Measurements from ENCODE around the gene COL17A1.

COL17A1 gene

GRCh38 chr10:104034401-104035193 is 51.1 kb downstream of the COL17A1 start:
- no peak for DNase-seq (ENCODE audit: extremely low read depth in 1 of 2, low read depth in 1 of 2)

GRCh38 chr10:104033966-104034365 is 51.7 kb downstream of the COL17A1 start:
- no peak for DNase-seq (ENCODE audit: extremely low read depth in 1 of 2, low read depth in 1 of 2)

GRCh38 chr10:104033401-104033930 is 52.2 kb downstream of the COL17A1 start:
- no peak for DNase-seq (ENCODE audit: extremely low read depth in 1 of 2, low read depth in 1 of 2)

- no peak for DNase-seq (ENCODE audit: extremely low read depth in 1 of 2, low read depth in 1 of 2)
Measured at GRCh38 chr10:104032144-104032775, 53.4 kb downstream of the COL17A1 start.

GRCh38 chr10:104031631-104032030 is 54.0 kb downstream of the COL17A1 start:
- DNase-seq (ENCODE audit: extremely low read depth in 1 of 2, low read depth in 1 of 2), result no peak

- DNase-seq (ENCODE audit: extremely low read depth in 1 of 2, low read depth in 1 of 2), result no peak
Measured at GRCh38 chr10:104029521-104029860, 56.2 kb downstream of the COL17A1 start.

- DNase-seq (ENCODE audit: extremely low read depth in 1 of 2, low read depth in 1 of 2), result no peak
Measured at GRCh38 chr10:104028823-104029520, 56.7 kb downstream of the COL17A1 start.

GRCh38 chr10:104028146-104028545 is 57.5 kb downstream of the COL17A1 start:
- DNase-seq (ENCODE audit: extremely low read depth in 1 of 2, low read depth in 1 of 2), result no peak

GRCh38 chr10:104026762-104027161 is 58.9 kb downstream of the COL17A1 start:
- DNase-seq (ENCODE audit: extremely low read depth in 1 of 2, low read depth in 1 of 2), result no peak

- DNase-seq (ENCODE audit: extremely low read depth in 1 of 2, low read depth in 1 of 2), result no peak
Measured at GRCh38 chr10:104025524-104025923, 60.2 kb downstream of the COL17A1 start.

GRCh38 chr10:104022026-104022425 is 63.7 kb downstream of the COL17A1 start:
- DNase-seq (ENCODE audit: extremely low read depth in 1 of 2, low read depth in 1 of 2), result no peak

- DNase-seq (ENCODE audit: extremely low read depth in 1 of 2, low read depth in 1 of 2), result no peak
Measured at GRCh38 chr10:104021246-104021645, 64.4 kb downstream of the COL17A1 start.

- no peak for DNase-seq (ENCODE audit: extremely low read depth in 1 of 2, low read depth in 1 of 2)
Measured at GRCh38 chr10:104020020-104020419, 65.7 kb downstream of the COL17A1 start.

- DNase-seq (ENCODE audit: extremely low read depth in 1 of 2, low read depth in 1 of 2), result no peak
Measured at GRCh38 chr10:104018471-104018870, 67.2 kb downstream of the COL17A1 start.

GRCh38 chr10:104016661-104017060 is 69.0 kb downstream of the COL17A1 start:
- DNase-seq (ENCODE audit: extremely low read depth in 1 of 2, low read depth in 1 of 2), result no peak

GRCh38 chr10:104014176-104014575 is 71.5 kb downstream of the COL17A1 start:
- DNase-seq (ENCODE audit: extremely low read depth in 1 of 2, low read depth in 1 of 2), result no peak

GRCh38 chr10:104013489-104013888 is 72.2 kb downstream of the COL17A1 start:
- DNase-seq (ENCODE audit: extremely low read depth in 1 of 2, low read depth in 1 of 2), result no peak

- no peak for DNase-seq (ENCODE audit: extremely low read depth in 1 of 2, low read depth in 1 of 2)
Measured at GRCh38 chr10:104011904-104012303, 73.8 kb downstream of the COL17A1 start.

GRCh38 chr10:104005172-104005863 is 80.4 kb downstream of the COL17A1 start:
- DNase-seq (ENCODE audit: extremely low read depth in 1 of 2, low read depth in 1 of 2), result no peak

- DNase-seq (ENCODE audit: extremely low read depth in 1 of 2, low read depth in 1 of 2), result no peak
Measured at GRCh38 chr10:104002911-104003310, 82.8 kb downstream of the COL17A1 start.

- DNase-seq (ENCODE audit: extremely low read depth in 1 of 2, low read depth in 1 of 2), result no peak
Measured at GRCh38 chr10:103998805-103999204, 86.9 kb downstream of the COL17A1 start.
